ENCODE measurements around the gene YY1AP1.
"Not testable (repeated sequence)": the region's sequence is repeated elsewhere in the genome, so short reads cannot be mapped to it uniquely, and the experiment has no call there.

DNA sequence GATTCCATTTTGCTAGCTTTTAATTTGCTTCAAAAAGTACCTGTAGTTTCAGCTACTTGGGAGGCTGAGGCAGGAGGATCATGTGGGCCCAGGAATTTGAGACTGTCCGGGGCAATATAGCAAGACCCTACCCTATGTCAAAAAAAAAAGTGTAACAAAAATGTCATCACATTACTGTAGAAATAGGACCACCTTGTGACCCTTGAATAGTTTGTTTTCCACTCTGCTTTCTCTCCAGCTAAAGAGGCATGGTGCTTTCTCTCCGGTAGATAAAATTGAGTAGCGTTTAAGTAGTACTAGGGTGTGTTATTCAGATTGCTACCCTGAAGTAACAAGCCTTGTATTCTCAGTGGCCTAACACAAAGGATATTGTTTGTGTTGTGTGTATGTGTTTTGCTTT, 24.1 kb upstream of the YY1AP1 start:
- TF ChIP-seq, protein P1, sequence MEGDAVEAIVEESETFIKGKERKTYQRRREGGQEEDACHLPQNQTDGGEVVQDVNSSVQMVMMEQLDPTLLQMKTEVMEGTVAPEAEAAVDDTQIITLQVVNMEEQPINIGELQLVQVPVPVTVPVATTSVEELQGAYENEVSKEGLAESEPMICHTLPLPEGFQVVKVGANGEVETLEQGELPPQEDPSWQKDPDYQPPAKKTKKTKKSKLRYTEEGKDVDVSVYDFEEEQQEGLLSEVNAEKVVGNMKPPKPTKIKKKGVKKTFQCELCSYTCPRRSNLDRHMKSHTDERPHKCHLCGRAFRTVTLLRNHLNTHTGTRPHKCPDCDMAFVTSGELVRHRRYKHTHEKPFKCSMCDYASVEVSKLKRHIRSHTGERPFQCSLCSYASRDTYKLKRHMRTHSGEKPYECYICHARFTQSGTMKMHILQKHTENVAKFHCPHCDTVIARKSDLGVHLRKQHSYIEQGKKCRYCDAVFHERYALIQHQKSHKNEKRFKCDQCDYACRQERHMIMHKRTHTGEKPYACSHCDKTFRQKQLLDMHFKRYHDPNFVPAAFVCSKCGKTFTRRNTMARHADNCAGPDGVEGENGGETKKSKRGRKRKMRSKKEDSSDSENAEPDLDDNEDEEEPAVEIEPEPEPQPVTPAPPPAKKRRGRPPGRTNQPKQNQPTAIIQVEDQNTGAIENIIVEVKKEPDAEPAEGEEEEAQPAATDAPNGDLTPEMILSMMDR (IDR thresholded peaks at IDR 0.05; ENCODE audit: low read depth, low read length, poor library complexity, severe bottlenecking) = not testable (repeated sequence)
- not testable (repeated sequence) for TF ChIP-seq EZH2phosphoT487 (IDR thresholded peaks at IDR 0.05; ENCODE audit: borderline replicate concordance, low read length)

Measured in DOHH2 (cell line).